Glutamatergic neuron (in vitro differentiated cells): ENCODE results near the gene EEPD1. TPM values are rescaled to one million over a fixed set of nuclear protein-coding genes. Genes with fewer than 3 reads are reported as not detected.
A peak's percentile ranks its signal among the peaks of the same experiment; 100 is the strongest.

Experiments used
- DNase-seq: peaks from one replicate; pipeline ENCODE4 v3.0.0; 2022
- H3K27ac Mint-ChIP-seq: one replicate; pipeline ENCODE4 v1.8.0; 2020; ENCODE audit warnings: mild to moderate bottlenecking, mixed read lengths, inconsistent platforms; ENCODE audit not compliant: unreplicated experiment
- H3K27me3 Mint-ChIP-seq: one replicate; pipeline ENCODE4 v1.8.0; 2020; ENCODE audit warnings: mild to moderate bottlenecking, moderate library complexity, mixed read lengths, inconsistent platforms; ENCODE audit not compliant: unreplicated experiment
- H3K36me3 Mint-ChIP-seq: one replicate; pipeline ENCODE4 v1.8.0; 2020; ENCODE audit warnings: mild to moderate bottlenecking, mixed read lengths, inconsistent platforms; ENCODE audit not compliant: unreplicated experiment
- H3K4me1 Mint-ChIP-seq: one replicate; pipeline ENCODE4 v1.8.0; 2020; ENCODE audit warnings: mild to moderate bottlenecking, low read depth, mixed read lengths, inconsistent platforms; ENCODE audit not compliant: unreplicated experiment
- H3K4me3 Mint-ChIP-seq: one replicate; pipeline ENCODE4 v1.8.0; 2020; ENCODE audit warnings: mild to moderate bottlenecking, mixed read lengths, inconsistent platforms; ENCODE audit not compliant: unreplicated experiment
- H3K9me3 Mint-ChIP-seq: one replicate; pipeline ENCODE4 v1.8.0; 2020; ENCODE audit warnings: mild to moderate bottlenecking, moderate library complexity, mixed read lengths, inconsistent platforms; ENCODE audit not compliant: unreplicated experiment
- total RNA-seq: library from RNA; stranded (reverse); fragmentation: NEBNext Ultra II Directional; extraction: Animal tissue kit (Norgen Biotek cat#: 25700); gene quantifications from one replicate; pipeline ENCODE4 v1.2.1, GENCODE V29; 2021; ENCODE audit not compliant: unreplicated experiment
- TF ChIP-seq, protein P1 (sequence below): fragments of 200-600 bp; sonication (generic); IDR thresholded peaks from one replicate; pipeline ENCODE4 v1.5.0; 2021; ENCODE audit not compliant: partially characterized antibody, unreplicated experiment

EEPD1 gene
- total RNA-seq, 1 donor from 2014 or later = 63.9 TPM

DNA sequence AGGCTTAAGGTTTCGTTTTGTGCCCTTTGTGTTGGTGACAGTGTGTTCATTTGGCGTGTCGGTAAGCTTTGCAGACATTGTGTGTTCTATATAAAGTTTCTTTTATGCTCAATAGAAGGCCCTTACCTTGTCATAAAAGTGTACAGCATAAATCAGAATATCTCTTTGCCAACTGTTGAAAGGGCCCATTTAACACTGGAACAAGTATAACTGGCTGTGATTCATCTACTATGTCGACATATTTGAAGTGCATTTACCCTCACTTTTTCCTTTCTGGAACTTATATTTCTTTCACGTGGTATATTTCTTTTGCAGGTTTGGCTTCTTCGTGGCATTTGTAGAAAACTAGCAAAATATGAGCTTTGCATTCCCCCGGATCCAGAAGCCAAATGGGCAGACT lies 32.7 kb downstream of the EEPD1 start:
- Mint-ChIP-seq H3K4me3 (no peak overlapping the region), H3K27me3 (peaks cover 17% of the 10 kb centered on the region), H3K9me3 (peaks cover 15% of the 10 kb centered on the region), H3K36me3 (no peaks in the 10 kb centered on the region), H3K27ac (peak overlapping the region; percentile 65), H3K4me1 (peaks cover 68% of the 10 kb centered on the region)
- no peak for DNase-seq
- TF ChIP-seq, protein P1, sequence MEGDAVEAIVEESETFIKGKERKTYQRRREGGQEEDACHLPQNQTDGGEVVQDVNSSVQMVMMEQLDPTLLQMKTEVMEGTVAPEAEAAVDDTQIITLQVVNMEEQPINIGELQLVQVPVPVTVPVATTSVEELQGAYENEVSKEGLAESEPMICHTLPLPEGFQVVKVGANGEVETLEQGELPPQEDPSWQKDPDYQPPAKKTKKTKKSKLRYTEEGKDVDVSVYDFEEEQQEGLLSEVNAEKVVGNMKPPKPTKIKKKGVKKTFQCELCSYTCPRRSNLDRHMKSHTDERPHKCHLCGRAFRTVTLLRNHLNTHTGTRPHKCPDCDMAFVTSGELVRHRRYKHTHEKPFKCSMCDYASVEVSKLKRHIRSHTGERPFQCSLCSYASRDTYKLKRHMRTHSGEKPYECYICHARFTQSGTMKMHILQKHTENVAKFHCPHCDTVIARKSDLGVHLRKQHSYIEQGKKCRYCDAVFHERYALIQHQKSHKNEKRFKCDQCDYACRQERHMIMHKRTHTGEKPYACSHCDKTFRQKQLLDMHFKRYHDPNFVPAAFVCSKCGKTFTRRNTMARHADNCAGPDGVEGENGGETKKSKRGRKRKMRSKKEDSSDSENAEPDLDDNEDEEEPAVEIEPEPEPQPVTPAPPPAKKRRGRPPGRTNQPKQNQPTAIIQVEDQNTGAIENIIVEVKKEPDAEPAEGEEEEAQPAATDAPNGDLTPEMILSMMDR = no peak

DNA sequence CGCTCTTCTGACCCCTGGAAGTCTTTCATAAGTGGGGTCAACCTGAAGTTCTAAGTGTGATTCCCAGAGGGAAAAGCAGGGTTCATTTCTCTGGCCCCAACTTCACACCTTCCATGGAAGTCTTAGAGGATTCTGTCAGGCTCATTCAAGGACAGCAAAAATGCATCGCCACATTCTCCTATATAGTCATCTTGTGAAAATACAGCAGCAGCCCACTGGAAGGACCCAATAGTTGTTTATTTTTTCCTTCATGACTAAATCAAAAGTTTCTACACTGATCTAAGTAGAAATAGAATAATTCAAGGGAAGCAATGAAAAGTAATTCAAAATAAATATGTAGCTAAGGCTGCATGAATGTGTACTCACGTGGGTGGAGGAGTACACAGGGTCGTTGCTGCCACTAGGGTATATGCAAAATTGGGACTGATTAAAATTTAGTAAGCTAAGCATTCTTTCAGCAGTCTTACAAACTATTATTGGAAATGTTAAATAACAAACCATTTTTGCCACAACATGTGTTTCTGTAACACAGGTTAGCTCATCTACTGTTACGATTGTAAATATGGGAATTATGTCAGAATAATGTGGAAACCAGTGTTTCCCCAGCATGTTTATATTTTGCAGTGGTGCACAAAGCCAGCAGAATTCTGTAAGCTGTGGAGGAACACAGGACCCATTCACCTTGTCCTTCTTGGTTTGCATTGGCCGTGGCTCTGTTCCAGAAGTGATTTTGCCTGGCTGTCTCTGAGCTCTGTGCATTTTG lies 33.5 kb downstream of the EEPD1 start:
- Mint-ChIP-seq H3K4me3 (peak overlapping the region; percentile 50), H3K4me1 (peaks cover 68% of the 10 kb centered on the region), H3K27me3 (peaks cover 19% of the 10 kb centered on the region), H3K27ac (peak overlapping the region; percentile 65), H3K9me3 (peaks cover 14% of the 10 kb centered on the region), H3K36me3 (no peaks in the 10 kb centered on the region)
- DNase-seq = no peak
- TF ChIP-seq, protein P1 = no peak

DNA sequence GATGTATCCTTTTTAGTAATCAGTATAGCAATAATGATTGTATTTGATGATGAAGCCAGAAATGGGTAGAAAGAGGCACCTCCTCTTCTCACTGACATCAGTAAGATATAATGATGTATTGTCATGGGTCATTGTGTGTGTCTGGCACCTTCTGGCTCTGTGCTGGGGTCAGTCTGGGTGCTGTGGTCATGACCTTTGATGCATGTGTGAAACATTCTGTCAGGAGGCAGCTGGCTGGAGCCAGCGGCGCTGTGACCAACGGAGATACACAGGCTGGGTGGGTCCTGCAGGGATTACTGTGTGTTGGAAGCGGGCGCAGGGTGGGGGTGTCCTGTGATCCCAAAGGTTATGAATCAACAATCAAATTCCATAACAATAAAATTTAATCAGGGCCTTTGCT lies 35.2 kb downstream of the EEPD1 start:
- H3K27me3 Mint-ChIP-seq = peaks cover 24% of the 10 kb centered on the region
- H3K9me3 Mint-ChIP-seq = peaks cover 8% of the 10 kb centered on the region
- peak; percentile 75 for DNase-seq
- TF ChIP-seq, protein P1 = no peak
- peak overlapping the region; percentile 76 for H3K4me3 Mint-ChIP-seq
- H3K36me3 Mint-ChIP-seq = peaks cover 7% of the 10 kb centered on the region
- H3K27ac Mint-ChIP-seq = peak overlapping the region; percentile 90
- peaks cover 71% of the 10 kb centered on the region for H3K4me1 Mint-ChIP-seq

DNA sequence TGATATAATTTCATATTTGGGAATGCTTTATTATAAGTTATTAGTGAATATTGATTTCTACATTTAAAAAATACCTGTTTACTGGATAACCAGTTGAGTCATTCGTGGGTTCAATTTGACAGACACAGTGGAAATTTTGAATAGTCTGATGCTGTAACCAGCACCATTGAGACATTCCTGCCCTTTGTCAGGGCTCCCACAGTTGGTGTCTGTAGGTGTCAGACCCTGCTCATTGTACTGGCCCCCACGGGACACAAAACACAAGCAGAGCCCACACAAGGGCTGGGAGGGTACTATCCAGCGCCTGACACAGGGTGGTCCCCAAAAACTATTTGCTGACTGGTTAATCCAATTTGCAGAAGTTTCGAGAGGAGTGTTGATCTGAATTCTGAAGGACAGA lies 35.9 kb downstream of the EEPD1 start:
- Mint-ChIP-seq H3K27ac (peak overlapping the region; percentile 19), H3K4me3 (no peak overlapping the region), H3K9me3 (peaks cover 8% of the 10 kb centered on the region), H3K4me1 (peaks cover 67% of the 10 kb centered on the region), H3K27me3 (peaks cover 24% of the 10 kb centered on the region), H3K36me3 (peaks cover 7% of the 10 kb centered on the region)
- TF ChIP-seq, protein P1 = no peak
- no peak for DNase-seq
